ENCODE measurements around the gene GEMIN2.

Gene GEMIN2

DNA sequence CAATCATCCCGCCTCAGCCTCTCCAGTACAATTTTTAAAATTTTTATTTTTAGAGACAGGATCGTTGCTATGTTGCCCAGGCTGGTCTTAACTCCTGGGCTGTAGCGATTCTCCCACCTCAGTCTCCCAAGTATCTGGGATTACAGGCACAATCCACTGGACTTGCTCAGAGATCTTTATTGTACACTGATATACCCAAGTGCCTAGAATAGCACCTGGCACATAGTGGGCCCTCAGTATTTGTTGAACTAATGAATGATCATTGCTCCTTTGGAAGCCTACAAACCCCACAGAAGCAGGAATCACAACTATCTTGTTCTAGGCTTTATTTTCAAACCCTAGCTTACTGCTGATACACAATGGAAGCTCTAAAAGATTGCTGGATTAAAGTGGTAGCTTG lies 59.1 kb downstream of the GEMIN2 start:
- TF ChIP-seq GATA2 (IDR thresholded peaks at IDR 0.05; ENCODE audit: low read depth, low read length) (no peak), GATA3 (IDR thresholded peaks at IDR 0.05; ENCODE audit: low read depth, low read length) (no peak)

DNA sequence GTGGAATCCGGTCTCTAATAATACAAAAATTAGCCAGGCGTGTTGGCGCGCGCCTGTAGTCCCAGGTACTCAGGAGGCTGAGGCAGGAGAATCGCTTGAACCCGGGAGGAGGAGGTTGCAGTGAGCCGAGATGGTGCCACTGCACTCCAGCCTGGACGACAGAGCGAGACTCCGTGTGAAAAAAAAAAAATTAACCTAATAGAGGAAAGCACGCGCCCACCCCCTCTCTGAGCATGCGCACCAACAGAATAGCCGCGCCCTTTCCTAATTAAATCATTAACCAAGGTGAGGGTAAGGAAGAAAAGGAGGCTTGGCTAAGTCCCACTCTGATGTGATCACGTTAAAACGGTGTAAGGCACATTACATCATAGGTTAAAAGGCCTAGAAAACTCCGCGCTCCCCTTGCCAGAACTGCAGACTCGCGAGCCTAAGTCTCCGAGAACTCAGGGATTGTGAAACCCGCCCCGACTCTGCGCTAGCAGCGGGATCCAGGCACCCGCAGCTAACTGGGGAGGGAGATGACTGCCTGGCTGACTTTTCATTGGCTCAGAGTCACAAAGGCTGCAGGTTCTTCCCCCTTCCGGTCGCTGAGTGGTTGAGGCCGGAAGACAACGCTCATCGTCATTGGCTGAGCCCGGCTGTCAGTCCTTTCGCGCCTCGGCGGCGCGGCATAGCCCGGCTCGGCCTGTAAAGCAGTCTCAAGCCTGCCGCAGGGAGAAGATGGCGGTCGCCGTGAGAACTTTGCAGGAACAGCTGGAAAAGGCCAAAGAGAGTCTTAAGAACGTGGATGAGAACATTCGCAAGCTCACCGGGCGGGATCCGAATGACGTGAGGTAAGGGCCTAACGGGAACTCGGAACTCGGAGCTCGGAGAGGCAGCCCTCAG lies 60.7 kb downstream of the GEMIN2 start, which contains the start of gene PNN:
Gene PNN, plus strand, starts transcription at position 695 of the 885 bp plus-strand sequence. Its CDS starts 26 bp downstream, at position 721.
- TF ChIP-seq GATA2 (IDR thresholded peaks at IDR 0.05; ENCODE audit: low read depth, low read length) (no peak), GATA3 (IDR thresholded peaks at IDR 0.05; ENCODE audit: low read depth, low read length) (no peak)

- TF ChIP-seq GATA3 (IDR thresholded peaks at IDR 0.05; ENCODE audit: low read depth, low read length) (no peak), GATA2 (IDR thresholded peaks at IDR 0.05; ENCODE audit: low read depth, low read length) (no peak)
These were observed 61.5 kb downstream of the GEMIN2 start for GRCh38 chr14:39175445-39176262.

GRCh38 chr14:39176263-39177167 lies 62.4 kb downstream of the GEMIN2 start:
- TF ChIP-seq GATA3 (IDR thresholded peaks at IDR 0.05; ENCODE audit: low read depth, low read length) (no peak), GATA2 (IDR thresholded peaks at IDR 0.05; ENCODE audit: low read depth, low read length) (no peak)

- TF ChIP-seq GATA2 (IDR thresholded peaks at IDR 0.05; ENCODE audit: low read depth, low read length) (no peak), GATA3 (IDR thresholded peaks at IDR 0.05; ENCODE audit: low read depth, low read length) (no peak)
These were observed 63.0 kb downstream of the GEMIN2 start for GRCh38 chr14:39177168-39177545.

- TF ChIP-seq GATA3 (IDR thresholded peaks at IDR 0.05; ENCODE audit: low read depth, low read length) (no peak), GATA2 (IDR thresholded peaks at IDR 0.05; ENCODE audit: low read depth, low read length) (no peak)
These were observed 64.9 kb downstream of the GEMIN2 start for GRCh38 chr14:39179042-39179441.

- no peak for TF ChIP-seq GATA2 (IDR thresholded peaks at IDR 0.05; ENCODE audit: low read depth, low read length)
- TF ChIP-seq GATA3 (IDR thresholded peaks at IDR 0.05; ENCODE audit: low read depth, low read length): no peak
These were observed 66.4 kb downstream of the GEMIN2 start for GRCh38 chr14:39180553-39180952.

DNA sequence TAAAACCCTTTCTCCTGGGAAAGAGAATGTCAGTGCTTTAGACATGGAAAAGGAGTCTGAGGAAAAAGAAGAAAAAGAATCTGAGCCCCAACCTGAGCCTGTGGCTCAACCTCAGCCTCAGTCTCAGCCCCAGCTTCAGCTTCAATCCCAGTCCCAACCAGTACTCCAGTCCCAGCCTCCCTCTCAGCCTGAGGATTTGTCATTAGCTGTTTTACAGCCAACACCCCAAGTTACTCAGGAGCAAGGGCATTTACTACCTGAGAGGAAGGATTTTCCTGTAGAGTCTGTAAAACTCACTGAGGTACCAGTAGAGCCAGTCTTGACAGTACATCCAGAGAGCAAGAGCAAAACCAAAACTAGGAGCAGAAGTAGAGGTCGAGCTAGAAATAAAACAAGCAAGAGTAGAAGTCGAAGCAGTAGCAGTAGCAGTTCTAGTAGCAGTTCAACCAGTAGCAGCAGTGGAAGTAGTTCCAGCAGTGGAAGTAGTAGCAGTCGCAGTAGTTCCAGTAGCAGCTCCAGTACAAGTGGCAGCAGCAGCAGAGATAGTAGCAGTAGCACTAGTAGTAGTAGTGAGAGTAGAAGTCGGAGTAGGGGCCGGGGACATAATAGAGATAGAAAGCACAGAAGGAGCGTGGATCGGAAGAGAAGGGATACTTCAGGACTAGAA lies 67.0 kb downstream of the GEMIN2 start:
- no peak for TF ChIP-seq GATA3 (IDR thresholded peaks at IDR 0.05; ENCODE audit: low read depth, low read length)
- no peak for TF ChIP-seq GATA2 (IDR thresholded peaks at IDR 0.05; ENCODE audit: low read depth, low read length)

DNA sequence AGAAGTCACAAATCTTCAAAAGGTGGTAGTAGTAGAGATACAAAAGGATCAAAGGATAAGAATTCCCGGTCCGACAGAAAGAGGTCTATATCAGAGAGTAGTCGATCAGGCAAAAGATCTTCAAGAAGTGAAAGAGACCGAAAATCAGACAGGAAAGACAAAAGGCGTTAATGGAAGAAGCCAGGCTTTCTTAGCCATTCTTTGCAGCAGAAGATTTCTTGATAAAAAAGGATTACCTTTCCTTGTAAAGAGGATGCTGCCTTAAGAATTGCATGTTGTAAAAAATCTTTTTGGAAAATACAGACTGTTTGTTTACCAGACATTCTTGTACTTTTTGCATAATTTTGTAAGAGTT lies 67.5 kb downstream of the GEMIN2 start:
- no peak for TF ChIP-seq GATA2 (IDR thresholded peaks at IDR 0.05; ENCODE audit: low read depth, low read length)
- no peak for TF ChIP-seq GATA3 (IDR thresholded peaks at IDR 0.05; ENCODE audit: low read depth, low read length)

- TF ChIP-seq GATA2 (IDR thresholded peaks at IDR 0.05; ENCODE audit: low read depth, low read length): no peak
- TF ChIP-seq GATA3 (IDR thresholded peaks at IDR 0.05; ENCODE audit: low read depth, low read length): no peak
These were observed 68.9 kb downstream of the GEMIN2 start for GRCh38 chr14:39182770-39183684.

- no peak for TF ChIP-seq GATA3 (IDR thresholded peaks at IDR 0.05; ENCODE audit: low read depth, low read length)
- TF ChIP-seq GATA2 (IDR thresholded peaks at IDR 0.05; ENCODE audit: low read depth, low read length): no peak
These were observed 70.6 kb downstream of the GEMIN2 start for GRCh38 chr14:39184628-39185255.
